Right lobe of liver (tissue), 6 donors: ENCODE data around the gene HIF1A. TPM values are rescaled to one million over a fixed set of nuclear protein-coding genes. Genes with fewer than 3 reads are reported as not detected.
A peak's percentile ranks its signal among the peaks of the same experiment; 100 is the strongest.

Experiments used
- ATAC-seq, 4 donors: fragments of 200-7000 bp; cut with Tn5 transposase; one replicate each; pipeline ENCODE4 v1.9.1; 2020; ENCODE audit warnings: mild to moderate bottlenecking in 4 of 4, moderate library complexity in 4 of 4
- DNase-seq, 3 donors: peaks; one replicate each; pipeline ENCODE4 v3.0.0-alpha.2; 2020
- H3K27ac ChIP-seq, 3 donors: fragments of 200-600 bp; one replicate each; pipeline ENCODE4 v1.8.0; 2022
- H3K27me3 ChIP-seq, 2 donors: fragments of 200-600 bp; one replicate each; pipeline ENCODE4 v1.8.0; 2022
- H3K36me3 ChIP-seq, 4 donors: fragments of 200-600 bp; sonication (generic) in 1 of 4; one replicate each; pipeline versions ENCODE4 v1.5.1 to v1.8.0; 2017 to 2022; ENCODE audit warnings: control low read depth in 1 of 4
- H3K4me1 ChIP-seq, 4 donors: fragments of 200-600 bp; sonication (generic) in 1 of 4; one replicate each; pipeline versions ENCODE4 v1.5.1 to v1.8.0; 2017 to 2022; ENCODE audit warnings: control low read depth in 1 of 4
- H3K4me3 ChIP-seq, 3 donors: fragments of 200-600 bp; one replicate each; pipeline ENCODE4 v1.8.0; 2022
- H3K9me3 ChIP-seq, 4 donors: fragments of 200-600 bp; sonication (generic) in 1 of 4; one replicate each; pipeline versions ENCODE4 v1.5.1 to v1.8.0; 2017 to 2022; ENCODE audit warnings: control low read depth in 1 of 4
- CTCF ChIP-seq, 4 donors: fragments of 200-600 bp in 3 of 4; fragments of 450-650 bp in 1 of 4; IDR thresholded peaks; one replicate each; pipeline versions ENCODE4 v1.5.1 to v1.8.0; 2016 to 2022; ENCODE audit warnings: antibody characterized with exemption in 4 of 4, mild to moderate bottlenecking in 2 of 4
- POLR2A ChIP-seq: fragments of 450-650 bp; IDR thresholded peaks from one replicate; pipeline ENCODE4 v1.6.1; 2017; ENCODE audit warnings: antibody characterized with exemption, mild to moderate bottlenecking
- WGBS: methylation state at CpG from one replicate; pipeline ENCODE4 v1.1.6; 2018; ENCODE audit warnings: low coverage, low lambda C conversion rate; ENCODE audit not compliant: insufficient coverage; ENCODE audit errors: missing lambda C conversion rate; 5-methylcytosine and 5-hydroxymethylcytosine counted together
- intact Hi-C, 2 donors: fragments of 100-400 bp; cut with DNase I; formaldehyde crosslinking; loops; one replicate each; pipeline versions ENCODE4 v1.11.2 to v1.14.1; 2022
- total RNA-seq, 6 experiments: library from RNA; depleted of rRNA in 2 of 6; stranded (reverse); fragments of >200 nt in 2 of 6; fragmentation: NEBNext Ultra II Directional in 3 of 6; extraction: Animal tissue kit (Norgen Biotek cat#: 25700) in 3 of 6; gene quantifications; one replicate each; pipeline versions ENCODE4 v1.1.0 to v1.2.4, GENCODE V29; 2016 to 2023
- donor health status: DM: no; HTN: yes; CAD: no.
- donor health status: DM: no; HTN: no; CAD: no.
- donor health status: DM: no; HTN: no; CAD: no.
- donor health status: DM: no; HTN: yes; CAD: no.
- donor health status: DM: no; HTN: yes; CAD: no.

Gene HIF1A
- total RNA-seq, 6 experiments from 2014 or later = 15.9 to 117 (median 31.9) TPM

DNA sequence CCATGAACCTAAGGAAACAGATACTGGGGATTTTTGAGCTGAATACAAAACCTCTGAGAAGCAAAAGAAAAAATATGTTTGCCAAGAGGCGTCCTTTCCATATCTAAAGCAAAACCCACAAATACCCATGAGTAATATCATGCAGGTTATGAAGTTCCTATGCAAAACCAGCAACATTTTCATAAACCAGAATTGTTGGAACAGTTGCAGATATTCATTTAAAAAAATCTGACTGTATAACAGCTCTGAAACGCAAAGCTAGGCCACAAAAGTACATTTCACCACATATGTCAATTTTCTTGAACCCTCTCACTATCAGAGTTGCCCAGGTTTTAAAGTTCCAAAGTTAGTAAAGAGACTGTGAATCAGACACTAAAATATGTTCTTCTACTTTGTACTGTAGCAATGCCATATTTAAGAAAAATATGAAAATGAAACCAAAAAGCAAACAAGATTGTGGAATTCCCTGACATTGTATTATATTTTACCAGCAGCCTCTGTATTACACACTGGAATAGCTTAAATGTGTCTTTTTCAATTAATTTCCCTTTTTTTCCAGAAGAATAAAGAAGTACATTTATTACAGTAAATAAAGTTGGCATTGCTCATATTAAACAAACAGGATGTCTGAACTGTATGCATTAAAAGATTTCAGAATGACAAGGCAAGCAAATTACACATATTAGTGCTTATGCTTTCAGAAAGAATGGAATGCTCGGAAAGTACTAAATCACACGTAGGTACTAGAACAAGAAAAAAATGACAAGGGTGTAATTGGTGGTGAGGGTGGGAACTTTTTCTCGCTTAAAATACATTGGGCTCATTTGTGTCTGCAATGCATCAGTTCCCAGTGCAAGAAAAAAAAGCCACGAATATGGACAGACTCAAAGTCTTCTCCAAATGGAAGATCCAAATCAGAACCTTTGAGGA is 33.6 kb upstream of the HIF1A start:
- Histone ChIP-seq H3K9me3 (no peaks in the 10 kb centered on the region), H3K4me3 (no peak overlapping the region), H3K36me3 (no peaks in the 10 kb centered on the region), H3K27ac (peak overlapping the region; percentile 3 to 32 (median 6)), H3K4me1 (no peaks in the 10 kb centered on the region), H3K27me3 (no peaks in the 10 kb centered on the region)
- ATAC-seq = peak in 2 of 4 donors; percentile 17 to 19
- intact Hi-C loops = no loop called here
- no peak for TF ChIP-seq POLR2A
- no peak for TF ChIP-seq CTCF (IDR thresholded peaks at IDR 0.05)
- 51% methylated on average over 6 of the region's 6 CpGs for WGBS
- DNase-seq = no peak

GRCh38 chr14:61662437-61663311 is 32.6 kb upstream of the HIF1A start:
- ATAC-seq (peak; percentile 56 to 79 (median 72)), DNase-seq (no peak)
- peak overlapping the region; percentile 1 to 32 (median 20) for H3K27ac ChIP-seq
- intact Hi-C loops = no loop called here
- WGBS = 72% methylated on average over 10 of the region's 13 CpGs
- H3K9me3 ChIP-seq = no peaks in the 10 kb centered on the region
- no peaks in the 10 kb centered on the region for H3K36me3 ChIP-seq
- no peaks in the 10 kb centered on the region for H3K27me3 ChIP-seq
- TF ChIP-seq CTCF (IDR thresholded peaks at IDR 0.05) (no peak), POLR2A (no peak)
- H3K4me3 ChIP-seq = no peak overlapping the region
- H3K4me1 ChIP-seq = no peaks in the 10 kb centered on the region

GRCh38 chr14:61663312-61663979 is 31.9 kb upstream of the HIF1A start:
- Histone ChIP-seq H3K36me3 (no peaks in the 10 kb centered on the region), H3K4me1 (no peaks in the 10 kb centered on the region), H3K9me3 (no peaks in the 10 kb centered on the region), H3K4me3 (no peak overlapping the region), H3K27ac (no peak overlapping the region), H3K27me3 (no peaks in the 10 kb centered on the region)
- intact Hi-C loops = no loop called here
- WGBS = 54% methylated on average over 7 of the region's 7 CpGs
- TF ChIP-seq CTCF (IDR thresholded peaks at IDR 0.05) (no peak), POLR2A (no peak)
- DNase-seq (no peak), ATAC-seq (peak in 3 of 4 donors; percentile 34 to 51 (median 38))

DNA sequence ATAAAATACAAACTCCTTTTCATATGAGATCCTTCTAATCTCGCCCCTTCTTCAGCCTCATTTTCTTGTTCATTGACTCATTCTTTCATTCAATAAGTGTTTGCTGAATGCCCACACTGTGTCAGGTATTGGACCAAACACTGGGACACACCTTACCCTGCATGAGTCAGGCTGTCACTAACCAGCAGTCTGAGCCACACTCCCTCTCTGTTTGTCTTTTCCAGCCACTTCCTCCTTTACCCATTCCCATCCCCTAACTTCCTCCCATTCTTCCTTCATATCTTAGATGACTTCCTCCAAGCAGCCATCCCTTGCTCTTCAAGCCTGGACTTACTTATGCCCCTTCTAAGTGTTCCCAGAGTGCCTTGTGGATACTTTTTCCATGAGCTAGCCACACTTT is 27.0 kb upstream of the HIF1A start:
- no peak overlapping the region for H3K4me3 ChIP-seq
- 67% methylated on average over 1 of the region's 1 CpG for WGBS
- ATAC-seq = peak; percentile 45 to 78 (median 69)
- H3K4me1 ChIP-seq = no peaks in the 10 kb centered on the region
- DNase-seq = no peak
- H3K9me3 ChIP-seq = no peaks in the 10 kb centered on the region
- TF ChIP-seq POLR2A (no peak), CTCF (IDR thresholded peaks at IDR 0.05) (no peak)
- no peaks in the 10 kb centered on the region for H3K27me3 ChIP-seq
- no peaks in the 10 kb centered on the region for H3K36me3 ChIP-seq
- H3K27ac ChIP-seq = no peak overlapping the region
- intact Hi-C loops = no loop called here
